ENCODE data around the gene ARL5B.

- TF ChIP-seq CTCF (IDR thresholded peaks at IDR 0.05) (no peak), EP300 (IDR thresholded peaks at IDR 0.05) (no peak), POLR2A (IDR thresholded peaks at IDR 0.05) (no peak)
Measured at GRCh38 chr10:18675086-18675801, 16.0 kb downstream of the ARL5B start.
